ENCODE measurements around the gene SUPV3L1.
A peak's percentile ranks its signal among the peaks of the same experiment; 100 is the strongest.
"Not testable (repeated sequence)": the region's sequence is repeated elsewhere in the genome, so short reads cannot be mapped to it uniquely, and the experiment has no call there.

Gene SUPV3L1

GRCh38 chr10:69175326-69175725, 4.7 kb upstream of the SUPV3L1 start:
- peaks cover 12% of the 10 kb centered on the region for H3K36me3 Mint-ChIP-seq (ENCODE audit: low read depth)
- H3K27ac Mint-ChIP-seq; H3K9me3 Mint-ChIP-seq; H3K4me1 Mint-ChIP-seq (ENCODE audit: low read depth); H3K4me3 Mint-ChIP-seq; DNase-seq (ENCODE audit: low spot score); H3K27me3 Mint-ChIP-seq (ENCODE audit: low read depth): not testable (repeated sequence)

DNA sequence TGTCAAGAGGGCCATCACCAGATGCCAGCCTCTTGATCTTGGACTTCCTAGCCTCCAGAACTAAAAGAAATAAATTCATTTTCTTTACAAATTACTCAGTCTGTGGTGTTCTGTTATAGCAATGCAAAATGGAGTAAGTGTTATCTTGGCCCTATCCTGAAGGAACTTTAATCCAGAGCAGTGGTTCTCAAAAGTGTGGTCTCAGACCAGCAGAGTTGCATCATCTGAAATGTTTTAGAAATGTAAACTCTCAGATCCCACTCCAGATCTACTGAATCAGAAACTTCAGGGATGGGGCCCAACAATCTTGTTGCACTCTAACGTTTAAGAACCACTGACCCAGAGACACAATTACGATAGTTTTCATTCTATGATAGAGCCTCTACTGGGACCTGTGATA, 3.2 kb upstream of the SUPV3L1 start:
- Mint-ChIP-seq H3K9me3 (no peaks in the 10 kb centered on the region), H3K4me3 (no peak overlapping the region), H3K27me3 (ENCODE audit: low read depth) (no peaks in the 10 kb centered on the region), H3K27ac (no peak overlapping the region), H3K4me1 (ENCODE audit: low read depth) (peaks cover 19% of the 10 kb centered on the region), H3K36me3 (ENCODE audit: low read depth) (peaks cover 4% of the 10 kb centered on the region)
- no peak for DNase-seq (ENCODE audit: low spot score)

GRCh38 chr10:69179089-69179742, 818 bp upstream of the SUPV3L1 start:
- no peaks in the 10 kb centered on the region for H3K9me3 Mint-ChIP-seq
- DNase-seq (ENCODE audit: low spot score): peak; percentile 22
- peaks cover 4% of the 10 kb centered on the region for H3K36me3 Mint-ChIP-seq (ENCODE audit: low read depth)
- H3K4me1 Mint-ChIP-seq (ENCODE audit: low read depth): peaks cover 26% of the 10 kb centered on the region
- peak overlapping the region; percentile 99 for H3K27ac Mint-ChIP-seq
- peak overlapping the region; percentile 89 for H3K4me3 Mint-ChIP-seq
- no peaks in the 10 kb centered on the region for H3K27me3 Mint-ChIP-seq (ENCODE audit: low read depth)

DNA sequence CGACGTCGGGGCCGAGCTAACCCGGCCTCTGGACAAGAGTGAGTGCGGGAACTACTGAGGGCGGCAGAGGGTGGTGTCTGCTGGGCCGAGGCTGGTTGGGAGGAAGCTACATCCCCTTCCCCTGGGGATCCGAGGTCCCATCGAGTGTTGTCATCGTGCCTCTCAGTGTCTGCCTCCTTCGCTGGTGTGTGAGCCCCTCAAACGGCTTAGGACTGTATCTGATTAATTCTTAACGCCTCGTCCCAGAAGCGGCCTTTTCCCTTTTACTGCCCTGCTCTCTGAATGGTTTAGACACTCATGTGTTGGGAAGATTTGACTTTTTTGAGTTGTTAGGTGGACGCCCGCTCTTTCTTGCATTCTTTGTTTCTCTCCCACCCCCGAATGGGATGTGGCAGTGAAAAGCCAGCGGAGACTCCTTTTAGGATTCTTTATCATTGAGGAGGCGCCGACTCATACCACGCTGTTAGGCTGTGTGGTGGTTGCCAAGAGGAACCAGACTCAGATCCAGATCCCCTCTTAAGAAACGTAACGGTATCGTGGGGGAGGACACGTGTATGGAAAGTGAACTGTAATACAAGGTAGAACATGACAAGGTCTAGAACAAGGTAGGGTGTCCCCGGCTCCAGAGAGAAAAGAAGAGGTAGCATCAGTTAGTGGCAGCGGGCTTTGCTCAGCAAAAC, 631 bp downstream of the SUPV3L1 start:
- peaks cover 28% of the 10 kb centered on the region for H3K4me1 Mint-ChIP-seq (ENCODE audit: low read depth)
- H3K9me3 Mint-ChIP-seq: no peaks in the 10 kb centered on the region
- H3K27ac Mint-ChIP-seq: peak overlapping the region; percentile 99
- H3K4me3 Mint-ChIP-seq: peak overlapping the region; percentile 89
- DNase-seq (ENCODE audit: low spot score): peak; percentile 19
- H3K27me3 Mint-ChIP-seq (ENCODE audit: low read depth): no peaks in the 10 kb centered on the region
- peaks cover 4% of the 10 kb centered on the region for H3K36me3 Mint-ChIP-seq (ENCODE audit: low read depth)

DNA sequence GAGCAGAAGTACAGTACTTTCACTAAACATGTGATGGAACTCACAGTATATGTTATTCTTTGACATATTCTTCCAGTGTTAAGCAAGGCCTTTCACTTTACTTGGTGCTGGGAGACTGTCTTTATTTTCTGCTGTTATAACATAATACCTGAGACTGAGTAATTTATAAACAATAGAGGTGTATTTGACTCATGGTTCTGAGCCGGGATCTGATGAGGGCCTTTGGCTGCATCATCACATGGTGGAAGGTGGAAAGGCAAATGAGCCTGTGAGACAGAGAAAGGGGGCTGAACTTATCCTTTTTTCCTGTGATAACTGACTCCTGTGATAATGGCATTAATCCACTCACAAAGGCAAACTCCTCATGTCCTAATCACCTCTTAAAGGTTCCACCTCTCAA, 1.4 kb downstream of the SUPV3L1 start:
- Mint-ChIP-seq H3K27ac (peak overlapping the region; percentile 99), H3K36me3 (ENCODE audit: low read depth) (peaks cover 9% of the 10 kb centered on the region), H3K4me1 (ENCODE audit: low read depth) (peaks cover 28% of the 10 kb centered on the region)

GRCh38 chr10:69182005-69182404, 2.0 kb downstream of the SUPV3L1 start:
- no peak for DNase-seq (ENCODE audit: low spot score)
- no peak overlapping the region for H3K4me3 Mint-ChIP-seq
- H3K27ac Mint-ChIP-seq: no peak overlapping the region
- no peaks in the 10 kb centered on the region for H3K9me3 Mint-ChIP-seq
- peaks cover 10% of the 10 kb centered on the region for H3K36me3 Mint-ChIP-seq (ENCODE audit: low read depth)
- H3K4me1 Mint-ChIP-seq (ENCODE audit: low read depth): peaks cover 28% of the 10 kb centered on the region
- no peaks in the 10 kb centered on the region for H3K27me3 Mint-ChIP-seq (ENCODE audit: low read depth)

More for the DNA sequence above, 1.4 kb downstream of the SUPV3L1 start:
- Mint-ChIP-seq H3K9me3 (no peaks in the 10 kb centered on the region), H3K4me3 (peak overlapping the region; percentile 89), H3K27me3 (ENCODE audit: low read depth) (no peaks in the 10 kb centered on the region)
- DNase-seq (ENCODE audit: low spot score): no peak

- Mint-ChIP-seq H3K27ac (no peak overlapping the region), H3K4me1 (ENCODE audit: low read depth) (peaks cover 11% of the 10 kb centered on the region), H3K4me3 (no peak overlapping the region), H3K9me3 (no peaks in the 10 kb centered on the region), H3K36me3 (ENCODE audit: low read depth) (peaks cover 25% of the 10 kb centered on the region), H3K27me3 (ENCODE audit: low read depth) (no peaks in the 10 kb centered on the region)
- no peak for DNase-seq (ENCODE audit: low spot score)
These were observed 6.5 kb downstream of the SUPV3L1 start for GRCh38 chr10:69186524-69186923.

DNA sequence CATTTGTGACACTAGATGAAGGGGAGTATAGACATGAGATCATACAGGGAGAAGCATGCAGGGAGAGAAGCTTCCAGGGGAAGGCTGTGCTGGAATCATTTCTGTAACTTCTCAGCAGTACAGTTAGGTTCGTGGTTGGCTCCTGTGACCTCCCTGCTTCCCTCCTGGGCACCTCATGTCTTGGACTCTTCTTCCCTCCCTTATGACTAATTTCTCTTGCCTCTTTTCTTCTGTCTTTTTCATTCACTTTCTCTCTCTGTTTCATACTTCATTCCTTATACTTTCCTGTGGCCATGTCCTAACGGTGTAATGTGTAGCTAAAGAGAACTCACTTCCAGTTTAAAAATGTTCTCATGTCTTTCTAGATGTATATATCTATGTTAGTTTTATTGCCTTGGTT, 21.0 kb downstream of the SUPV3L1 start:
- H3K9me3 Mint-ChIP-seq: no peaks in the 10 kb centered on the region
- H3K36me3 Mint-ChIP-seq (ENCODE audit: low read depth): peaks cover 36% of the 10 kb centered on the region
- peak overlapping the region; percentile 92 for H3K27ac Mint-ChIP-seq
- DNase-seq (ENCODE audit: low spot score): no peak
- H3K4me1 Mint-ChIP-seq (ENCODE audit: low read depth): peaks cover 30% of the 10 kb centered on the region
- no peaks in the 10 kb centered on the region for H3K27me3 Mint-ChIP-seq (ENCODE audit: low read depth)
- H3K4me3 Mint-ChIP-seq: no peak overlapping the region

DNA sequence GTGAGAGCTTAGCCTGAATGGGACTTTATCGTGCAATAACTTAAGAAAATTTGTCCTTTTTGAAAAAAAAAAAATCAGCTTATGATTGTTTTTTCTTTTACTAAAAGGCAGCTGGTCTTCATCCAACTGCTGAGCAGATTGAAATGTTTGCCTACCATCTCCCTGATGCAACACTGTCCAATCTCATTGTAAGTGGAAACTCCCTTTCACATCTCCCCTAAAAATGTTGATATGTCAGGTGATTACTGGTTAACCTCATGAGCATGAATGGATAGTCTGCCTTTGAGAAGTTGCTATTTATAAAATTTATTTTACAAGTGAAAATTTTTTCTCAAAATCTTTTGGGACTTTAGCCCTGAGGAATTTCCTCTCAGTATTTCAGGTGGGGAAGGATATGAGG, 22.3 kb downstream of the SUPV3L1 start:
- Mint-ChIP-seq H3K27ac (peak overlapping the region; percentile 83), H3K36me3 (ENCODE audit: low read depth) (peaks cover 42% of the 10 kb centered on the region), H3K27me3 (ENCODE audit: low read depth) (no peaks in the 10 kb centered on the region), H3K4me3 (peak overlapping the region; percentile 65), H3K9me3 (no peaks in the 10 kb centered on the region), H3K4me1 (ENCODE audit: low read depth) (peaks cover 37% of the 10 kb centered on the region)
- no peak for DNase-seq (ENCODE audit: low spot score)

DNA sequence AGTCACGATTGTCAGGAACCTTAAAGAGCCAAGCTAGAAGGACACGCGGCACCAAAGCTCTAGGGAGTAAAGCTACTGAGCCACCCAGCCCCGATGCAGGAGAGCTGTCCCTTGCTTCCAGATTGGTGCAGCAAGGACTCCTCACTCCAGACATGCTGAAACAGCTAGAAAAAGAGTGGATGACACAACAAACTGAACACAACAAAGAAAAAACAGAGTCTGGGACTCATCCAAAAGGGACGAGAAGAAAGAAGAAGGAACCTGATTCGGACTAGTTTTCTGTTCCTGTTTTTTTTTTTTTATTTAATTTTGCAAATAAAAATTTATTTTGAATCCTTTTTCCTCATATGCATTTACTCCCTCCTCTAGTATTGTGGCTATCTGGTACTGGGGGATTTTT, 28.7 kb downstream of the SUPV3L1 start:
- Mint-ChIP-seq H3K4me1 (ENCODE audit: low read depth) (peaks cover 39% of the 10 kb centered on the region), H3K36me3 (ENCODE audit: low read depth) (peaks cover 39% of the 10 kb centered on the region), H3K27ac (no peak overlapping the region), H3K9me3 (no peaks in the 10 kb centered on the region), H3K4me3 (no peak overlapping the region), H3K27me3 (ENCODE audit: low read depth) (no peaks in the 10 kb centered on the region)
- DNase-seq (ENCODE audit: low spot score): no peak

DNA sequence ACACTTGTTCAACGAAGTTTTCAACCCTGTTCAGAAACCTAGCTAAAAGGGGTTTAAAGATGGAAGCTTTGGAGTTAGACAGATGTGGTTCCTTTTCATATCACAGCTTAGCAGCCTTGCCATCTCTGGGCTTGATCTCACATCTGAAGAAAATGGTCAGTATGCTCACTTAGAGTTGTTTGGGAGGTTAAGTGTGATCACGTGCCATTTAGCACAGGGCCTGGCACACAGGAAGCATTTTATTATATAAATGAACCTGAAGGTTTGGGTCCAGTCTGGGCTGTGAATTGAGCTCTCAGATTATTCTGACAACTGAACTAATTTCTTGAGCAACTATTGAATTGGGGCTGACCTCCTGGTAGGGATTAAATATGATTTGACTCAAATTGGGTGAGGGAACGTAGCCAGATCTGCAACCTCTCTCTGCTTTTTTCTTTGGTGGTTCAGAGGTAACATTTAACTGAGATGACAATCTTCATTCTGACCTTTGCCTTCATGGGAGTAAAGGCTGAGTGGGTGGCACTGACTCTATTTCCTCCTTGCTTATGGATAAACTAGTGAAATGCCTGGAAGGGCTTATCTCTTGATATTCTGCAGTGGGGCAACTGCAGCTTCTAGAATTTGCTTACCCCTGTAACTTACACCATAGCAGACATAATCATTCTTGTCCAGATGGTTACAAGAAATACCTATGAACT, 29.9 kb downstream of the SUPV3L1 start:
- Mint-ChIP-seq H3K27ac (peak overlapping the region; percentile 1), H3K4me3 (no peak overlapping the region), H3K9me3 (no peaks in the 10 kb centered on the region), H3K36me3 (ENCODE audit: low read depth) (peaks cover 36% of the 10 kb centered on the region), H3K27me3 (ENCODE audit: low read depth) (no peaks in the 10 kb centered on the region), H3K4me1 (ENCODE audit: low read depth) (peaks cover 42% of the 10 kb centered on the region)
- DNase-seq (ENCODE audit: low spot score): peak; percentile 43

DNA sequence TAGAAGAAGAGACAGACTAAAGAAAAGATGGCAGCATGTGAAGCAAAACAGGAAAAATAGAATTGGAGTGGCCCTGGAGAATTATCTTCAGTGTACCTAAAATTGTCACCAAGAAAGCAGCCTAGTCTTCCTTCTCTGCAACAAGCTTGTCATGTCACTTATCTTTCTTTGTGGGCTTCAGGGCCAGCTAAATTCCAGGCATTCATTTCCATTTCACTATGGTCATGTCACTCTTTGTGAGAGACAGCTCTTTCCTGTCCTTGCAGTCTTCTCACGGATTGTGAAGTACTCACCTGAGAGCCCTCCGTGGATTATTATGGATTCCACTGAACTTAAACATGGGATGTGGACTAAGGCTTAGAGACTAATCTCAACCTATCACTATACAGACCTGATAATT, 31.1 kb downstream of the SUPV3L1 start:
- Mint-ChIP-seq H3K36me3 (ENCODE audit: low read depth) (peaks cover 30% of the 10 kb centered on the region), H3K9me3 (no peaks in the 10 kb centered on the region), H3K27ac (no peak overlapping the region), H3K4me3 (no peak overlapping the region), H3K4me1 (ENCODE audit: low read depth) (peaks cover 45% of the 10 kb centered on the region), H3K27me3 (ENCODE audit: low read depth) (no peaks in the 10 kb centered on the region)
- DNase-seq (ENCODE audit: low spot score): no peak

DNA sequence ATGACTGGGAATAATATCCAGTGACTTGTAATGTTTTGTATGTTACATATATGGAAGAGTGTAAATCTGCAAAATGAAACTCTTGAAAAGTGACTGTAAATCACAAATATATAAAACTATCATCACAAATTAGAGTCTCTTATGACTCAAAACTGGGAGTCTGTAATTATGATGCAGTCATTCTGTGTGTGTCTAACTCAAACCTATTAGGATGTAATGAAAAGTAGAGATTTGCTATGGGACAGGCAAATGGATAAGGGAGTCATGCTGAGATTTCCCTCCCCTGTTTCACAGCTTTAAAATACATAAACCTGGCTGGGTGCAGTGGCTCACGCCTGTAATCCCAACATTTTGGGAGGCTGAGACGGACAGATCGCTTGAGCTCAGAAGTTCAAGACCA, 31.5 kb downstream of the SUPV3L1 start:
- Mint-ChIP-seq H3K4me1 (ENCODE audit: low read depth) (peaks cover 44% of the 10 kb centered on the region), H3K36me3 (ENCODE audit: low read depth) (peaks cover 26% of the 10 kb centered on the region), H3K27ac (no peak overlapping the region), H3K4me3 (no peak overlapping the region), H3K27me3 (ENCODE audit: low read depth) (no peaks in the 10 kb centered on the region), H3K9me3 (no peaks in the 10 kb centered on the region)
- DNase-seq (ENCODE audit: low spot score): no peak

GRCh38 chr10:69213591-69214311, 33.7 kb downstream of the SUPV3L1 start:
- Mint-ChIP-seq H3K27ac (peak overlapping the region; percentile 20), H3K27me3 (ENCODE audit: low read depth) (no peaks in the 10 kb centered on the region)

More at GRCh38 chr10:69213591-69214311, 33.7 kb downstream of the SUPV3L1 start:
- H3K4me1 Mint-ChIP-seq (ENCODE audit: low read depth): peaks cover 36% of the 10 kb centered on the region
- no peaks in the 10 kb centered on the region for H3K9me3 Mint-ChIP-seq
- DNase-seq (ENCODE audit: low spot score): no peak
- H3K4me3 Mint-ChIP-seq: no peak overlapping the region
- H3K36me3 Mint-ChIP-seq (ENCODE audit: low read depth): peaks cover 9% of the 10 kb centered on the region
